MM.1S (cell line): ENCODE measurements around the gene TWSG1.

Source experiments
- CTCF ChIP-seq: fragments of 300-600 bp; sonication (generic); IDR thresholded peaks from 2 replicates; pipeline ENCODE4 v1.5.1; 2016; ENCODE audit warnings: antibody characterized with exemption, low read length, mixed read lengths
- EZH2 ChIP-seq: fragments of 300-600 bp; sonication (generic); optimal IDR thresholded peaks from 2 replicates; pipeline ENCODE3; 2017; ENCODE audit warnings: low read depth, mild to moderate bottlenecking, antibody characterized with exemption, low read length, mixed read lengths

GRCh38 chr18:9337873-9338272 lies 3.3 kb downstream of the TWSG1 start:
- no peak for TF ChIP-seq CTCF
- no peak for TF ChIP-seq EZH2
